Spleen (tissue), 7 donors: ENCODE data around the gene IGF1.
"Not testable (repeated sequence)": the region's sequence is repeated elsewhere in the genome, so short reads cannot be mapped to it uniquely, and the experiment has no call there.

ENCODE experiments used
- POLR2A ChIP-seq, 3 donors: fragments of 450-650 bp; IDR thresholded peaks; one replicate each; pipeline ENCODE4 v1.5.1; 2017; ENCODE audit warnings: antibody characterized with exemption in 3 of 3, mild to moderate bottlenecking in 1 of 3
- POLR2AphosphoS5 ChIP-seq, 3 donors: sonication (generic); formaldehyde crosslinking; IDR thresholded peaks; one replicate each; pipeline ENCODE4 v1.5.1; 2017; ENCODE audit warnings: antibody characterized with exemption in 3 of 3
- TF ChIP-seq, protein P1 (sequence below), 11 experiments: fragments of 200-600 bp in 7 of 11; fragments of 450-650 bp in 4 of 11; sonication (generic) in 4 of 11; IDR thresholded peaks in 8 of 11; conservative IDR thresholded peaks in 3 of 11; 1 replicate in 7 of 11; 2 replicates in 4 of 11; pipeline versions ENCODE4 v1.4.0 to v1.8.0; 2016 to 2021; ENCODE audit warnings: antibody characterized with exemption in 11 of 11, inconsistent platforms in 4 of 11, mild to moderate bottlenecking in 1 of 11
- donor health status: DM: no; HTN: no; CAD: no; lungs with moderate emphysema.
- donor health status: DM: no; HTN: no; CAD: no.
- donor health status: DM: no; HTN: no; CAD: no.

- TF ChIP-seq, protein P1, sequence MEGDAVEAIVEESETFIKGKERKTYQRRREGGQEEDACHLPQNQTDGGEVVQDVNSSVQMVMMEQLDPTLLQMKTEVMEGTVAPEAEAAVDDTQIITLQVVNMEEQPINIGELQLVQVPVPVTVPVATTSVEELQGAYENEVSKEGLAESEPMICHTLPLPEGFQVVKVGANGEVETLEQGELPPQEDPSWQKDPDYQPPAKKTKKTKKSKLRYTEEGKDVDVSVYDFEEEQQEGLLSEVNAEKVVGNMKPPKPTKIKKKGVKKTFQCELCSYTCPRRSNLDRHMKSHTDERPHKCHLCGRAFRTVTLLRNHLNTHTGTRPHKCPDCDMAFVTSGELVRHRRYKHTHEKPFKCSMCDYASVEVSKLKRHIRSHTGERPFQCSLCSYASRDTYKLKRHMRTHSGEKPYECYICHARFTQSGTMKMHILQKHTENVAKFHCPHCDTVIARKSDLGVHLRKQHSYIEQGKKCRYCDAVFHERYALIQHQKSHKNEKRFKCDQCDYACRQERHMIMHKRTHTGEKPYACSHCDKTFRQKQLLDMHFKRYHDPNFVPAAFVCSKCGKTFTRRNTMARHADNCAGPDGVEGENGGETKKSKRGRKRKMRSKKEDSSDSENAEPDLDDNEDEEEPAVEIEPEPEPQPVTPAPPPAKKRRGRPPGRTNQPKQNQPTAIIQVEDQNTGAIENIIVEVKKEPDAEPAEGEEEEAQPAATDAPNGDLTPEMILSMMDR (IDR thresholded peaks at IDR 0.05 in 8 of 11, conservative IDR thresholded peaks at IDR 0.05 in 3 of 11): not testable (repeated sequence)
- TF ChIP-seq POLR2A, POLR2AphosphoS5 (IDR thresholded peaks at IDR 0.05): not testable (repeated sequence)
Measured at GRCh38 chr12:102354281-102354680, 126.1 kb downstream of the IGF1 start.
